DOHH2 (cell line): ENCODE data around the gene MYPN.

Source experiments
- CTCF ChIP-seq: fragments of 200-600 bp; sonication (generic); IDR thresholded peaks from one replicate; pipeline ENCODE4 v1.5.1; 2014; ENCODE audit warnings: antibody characterized with exemption, mild to moderate bottlenecking, low read depth, low read length; ENCODE audit not compliant: poor library complexity, severe bottlenecking
- EZH2phosphoT487 ChIP-seq: fragments of 200-600 bp; sonication (generic); IDR thresholded peaks from 2 replicates; pipeline ENCODE4 v1.6.1; 2017; ENCODE audit warnings: borderline replicate concordance, mild to moderate bottlenecking, antibody characterized with exemption, low read length, moderate library complexity, mixed read lengths

GRCh38 chr10:68146133-68146532, 36.8 kb downstream of the MYPN start:
- TF ChIP-seq CTCF (no peak), EZH2phosphoT487 (no peak)
